Dedifferentiated amniotic fluid mesenchymal stem cell (primary cell): Measurements from ENCODE around the gene PCCA.
A peak's percentile ranks its signal among the peaks of the same experiment; 100 is the strongest.
"Not testable (repeated sequence)": the region's sequence is repeated elsewhere in the genome, so short reads cannot be mapped to it uniquely, and the experiment has no call there.

ENCODE experiments used
- DNase-seq: peaks from one replicate; pipeline ENCODE4 v3.0.0-alpha.2; 2016; ENCODE audit errors: extremely low spot score

Gene PCCA

DNA sequence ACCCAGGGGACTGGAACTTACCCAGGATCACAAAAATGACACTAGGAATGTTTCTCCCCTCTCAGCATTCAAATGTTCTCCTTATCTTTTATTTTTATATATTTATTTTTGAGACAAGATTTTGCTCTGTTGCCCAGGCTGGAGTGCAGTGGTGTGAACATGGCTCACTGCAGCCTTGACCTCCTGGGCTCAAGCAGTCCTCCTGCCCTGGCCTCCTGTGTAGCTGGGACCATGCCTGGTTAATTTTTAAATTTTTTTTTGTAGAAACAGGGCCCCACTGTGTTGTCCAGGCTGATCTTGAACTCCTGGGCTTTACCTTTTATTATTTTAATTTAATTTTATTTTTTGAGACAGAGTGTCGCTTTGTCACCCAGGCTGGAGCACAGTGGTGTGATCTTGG lies 108.2 kb downstream of the PCCA start:
- DNase-seq, result no peak

DNA sequence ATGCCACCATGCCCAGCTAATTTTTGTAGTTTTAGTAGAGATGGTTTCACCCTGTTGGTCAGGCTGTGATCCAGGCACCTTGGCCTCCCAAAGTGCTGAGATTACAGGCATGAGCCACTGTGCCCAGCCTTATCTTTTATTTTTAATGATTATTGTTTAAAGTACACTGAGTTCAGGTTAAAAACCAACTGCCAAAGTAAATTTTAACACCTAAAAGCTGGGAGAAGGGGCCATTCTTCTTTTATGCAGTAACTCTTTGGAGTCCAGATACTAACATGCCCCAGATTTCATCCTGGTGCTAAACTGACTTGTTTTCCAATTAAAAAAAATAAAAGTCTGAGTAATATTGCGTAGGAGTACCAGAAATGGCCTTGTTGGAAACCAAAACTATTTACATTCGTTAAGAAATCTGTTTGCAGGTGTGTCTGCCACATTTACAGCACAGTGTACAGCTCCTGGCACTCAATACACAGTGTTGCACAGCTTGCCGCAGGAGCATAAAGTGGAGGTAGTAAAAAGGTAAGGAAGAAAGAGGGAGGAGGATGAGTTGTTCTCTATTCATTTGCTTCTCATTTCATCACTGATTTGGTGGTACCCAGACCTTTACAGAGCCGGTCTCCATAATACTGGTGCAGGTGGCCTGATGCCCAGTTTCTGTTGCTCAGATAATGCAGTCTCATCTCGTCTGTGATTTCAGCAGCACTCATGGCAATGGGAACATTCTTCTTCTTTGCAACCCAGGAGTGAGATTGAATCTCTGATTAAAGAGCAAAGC lies 108.9 kb downstream of the PCCA start:
- no peak for DNase-seq

DNA sequence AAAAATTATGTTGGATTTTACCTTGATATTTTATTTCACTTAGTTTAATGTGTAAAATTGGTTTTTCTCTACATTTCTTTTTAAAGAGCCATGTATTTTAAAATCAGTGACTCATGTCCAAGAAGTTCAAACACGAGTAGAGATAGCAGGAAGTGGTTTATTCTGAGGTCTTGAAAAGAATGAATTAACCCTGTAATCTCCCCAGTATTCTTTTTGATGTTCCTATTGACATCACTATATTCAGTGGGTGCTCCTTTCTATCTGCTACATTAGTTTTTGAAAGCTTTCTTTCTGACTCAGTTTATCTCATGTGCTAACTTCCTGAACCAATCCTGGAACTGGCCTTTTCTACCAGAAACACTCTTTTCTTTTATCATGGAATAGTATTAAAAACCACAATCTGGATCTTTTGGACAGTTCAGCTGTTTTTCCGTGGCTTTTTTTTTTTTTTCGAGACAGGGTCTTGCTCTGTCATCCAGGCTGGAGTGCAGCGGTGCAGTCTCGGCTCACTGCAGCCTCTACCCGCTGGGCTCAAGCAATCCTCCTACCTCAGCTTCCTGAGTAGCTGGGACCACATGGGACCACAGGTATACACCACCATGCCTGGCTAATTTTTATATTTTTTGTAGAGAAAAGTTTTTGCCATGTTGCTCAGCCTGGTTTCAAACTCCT lies 114.9 kb downstream of the PCCA start:
- no peak for DNase-seq

DNA sequence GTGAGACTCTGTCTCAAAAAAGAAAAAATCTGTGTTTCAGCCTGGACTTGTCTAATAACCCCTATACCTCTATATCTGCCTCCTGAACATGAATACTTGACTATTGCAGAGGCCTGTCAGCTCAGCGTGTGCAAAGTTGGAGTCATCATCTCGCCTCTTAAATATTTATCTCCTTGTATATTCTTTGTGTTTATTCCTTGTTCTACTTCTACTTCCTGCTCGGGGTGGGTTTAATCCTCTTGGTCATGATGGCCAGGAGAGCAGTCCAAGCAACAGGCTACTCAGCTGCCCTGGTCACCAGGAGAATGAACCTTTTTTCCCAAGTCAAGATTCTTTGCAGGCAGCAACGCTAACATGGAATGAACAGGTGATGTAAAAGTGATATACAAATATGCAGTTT lies 119.1 kb downstream of the PCCA start:
- no peak for DNase-seq

DNA sequence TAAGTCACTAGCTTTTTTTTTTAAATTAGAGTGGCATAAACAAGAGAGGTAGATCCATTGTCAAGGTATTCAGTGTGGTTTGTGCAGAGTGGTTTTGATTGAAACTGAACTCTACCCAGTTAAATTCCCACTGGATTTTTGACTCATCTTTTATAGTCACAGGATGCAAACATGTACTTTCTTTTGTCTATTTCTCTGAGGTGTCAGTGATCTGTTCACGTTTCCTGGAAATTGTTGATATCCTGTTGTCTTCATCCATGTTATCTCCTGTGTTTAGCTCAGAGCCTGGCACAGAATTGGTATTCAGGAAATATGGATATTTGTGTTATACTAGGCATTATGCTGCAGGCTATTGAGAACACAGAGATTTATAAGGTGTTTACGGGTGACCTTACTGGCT lies 119.7 kb downstream of the PCCA start:
- DNase-seq, result no peak

DNA sequence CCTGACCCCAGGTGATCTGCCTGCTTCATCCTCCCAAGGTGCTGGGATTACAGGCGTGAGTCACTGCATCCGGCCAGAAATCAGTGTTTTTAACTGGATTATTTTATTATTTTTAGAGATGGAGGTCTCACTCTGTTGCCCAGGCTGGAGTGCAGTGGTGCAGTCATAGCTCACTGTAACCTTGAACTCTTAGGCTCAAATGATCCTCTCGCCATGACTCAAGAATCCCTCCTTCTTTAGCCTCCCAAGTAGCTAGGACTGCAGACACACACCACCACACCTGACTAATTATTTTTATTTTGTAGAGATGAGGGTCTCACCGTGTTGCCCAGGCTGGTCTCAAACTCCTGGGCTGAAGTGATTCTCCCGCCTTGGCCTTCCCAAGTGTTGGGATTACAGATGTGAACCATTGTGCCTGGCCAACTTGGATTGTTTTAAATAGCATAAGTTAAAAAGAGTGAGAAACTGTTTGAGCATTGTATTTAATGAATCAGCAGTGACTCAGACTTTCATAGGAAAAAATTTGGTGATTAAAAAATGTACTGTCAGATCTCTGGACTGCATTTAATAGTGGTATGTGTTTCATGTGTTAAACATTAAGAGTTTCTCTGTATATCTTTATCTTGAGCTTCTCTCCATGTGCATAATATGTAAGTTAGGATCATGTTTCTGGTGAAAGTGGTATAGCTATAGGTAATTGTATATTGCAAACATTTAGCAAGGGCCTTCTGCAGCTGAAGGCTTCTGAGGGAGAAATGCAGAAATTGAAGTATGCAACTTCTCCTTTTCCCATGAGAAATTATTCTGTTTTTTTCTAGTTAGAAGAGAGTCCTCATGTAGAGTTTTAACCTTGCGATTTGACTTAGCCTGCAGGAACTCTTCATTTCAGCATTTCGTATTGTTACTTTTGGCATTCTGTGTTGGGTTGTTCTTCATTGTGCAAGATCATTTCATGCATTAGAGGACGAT lies 121.2 kb downstream of the PCCA start:
- peak; percentile 52 for DNase-seq

DNA sequence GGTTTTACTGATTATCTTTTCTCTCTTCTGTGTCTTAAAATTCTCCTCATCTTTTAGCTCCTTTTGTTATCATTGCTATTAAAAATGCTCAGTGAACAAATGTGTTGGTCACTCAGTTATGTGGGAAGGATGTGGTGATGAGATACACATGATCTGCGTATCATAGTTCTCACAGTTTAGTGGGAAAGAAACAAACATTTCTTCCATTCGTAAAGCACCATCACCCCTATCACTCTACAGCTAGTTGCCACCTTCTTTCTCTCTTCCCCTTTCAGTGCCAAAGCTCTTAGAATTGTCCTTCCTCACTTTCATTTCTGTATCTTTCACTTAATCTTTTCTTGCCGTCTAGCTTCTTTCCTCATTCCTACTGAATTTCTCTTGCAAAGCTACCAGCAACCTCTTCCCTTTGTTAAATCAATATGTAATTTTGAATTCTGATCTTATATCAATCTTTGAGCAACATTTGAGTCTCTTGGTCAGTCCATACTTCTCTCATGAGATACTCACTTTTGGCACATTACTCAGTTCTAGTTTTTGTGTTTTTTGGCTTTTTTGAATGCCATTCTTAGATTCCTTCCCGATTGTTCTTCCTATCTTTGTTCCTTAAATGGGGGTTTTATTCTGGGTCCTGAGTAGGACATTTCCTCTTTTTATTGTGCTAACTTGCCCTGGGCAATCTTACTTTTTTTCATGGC lies 122.3 kb downstream of the PCCA start:
- no peak for DNase-seq

DNA sequence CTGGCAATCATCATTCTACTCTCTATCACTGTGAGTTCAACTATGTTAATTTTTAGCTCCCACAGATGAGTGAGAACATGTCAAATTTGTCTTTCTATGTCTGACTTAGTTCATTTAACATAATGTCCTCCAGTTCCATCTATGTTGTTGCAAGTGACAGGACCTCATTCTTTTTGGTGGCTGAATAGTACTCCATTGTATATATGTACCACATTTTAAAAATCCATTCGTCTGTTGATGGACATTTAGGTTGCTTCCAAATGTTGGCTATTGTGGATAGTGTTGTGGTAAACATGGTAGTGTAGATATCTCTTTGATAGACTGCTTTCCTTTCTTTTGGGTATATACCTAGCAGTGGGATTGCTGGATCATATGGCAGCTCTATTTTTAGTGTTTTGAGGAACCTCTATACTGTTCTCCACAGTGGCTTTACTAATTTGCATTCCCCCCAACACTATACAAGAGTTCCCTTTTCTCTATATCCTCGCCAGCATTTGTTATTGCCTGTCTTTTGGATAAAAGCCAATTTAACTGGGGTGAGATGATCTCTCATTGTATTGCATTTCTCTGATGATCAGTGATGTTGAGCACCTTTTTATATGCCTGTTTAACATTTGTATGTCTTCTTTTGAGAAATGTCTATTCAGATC lies 124.1 kb downstream of the PCCA start:
- no peak for DNase-seq

DNA sequence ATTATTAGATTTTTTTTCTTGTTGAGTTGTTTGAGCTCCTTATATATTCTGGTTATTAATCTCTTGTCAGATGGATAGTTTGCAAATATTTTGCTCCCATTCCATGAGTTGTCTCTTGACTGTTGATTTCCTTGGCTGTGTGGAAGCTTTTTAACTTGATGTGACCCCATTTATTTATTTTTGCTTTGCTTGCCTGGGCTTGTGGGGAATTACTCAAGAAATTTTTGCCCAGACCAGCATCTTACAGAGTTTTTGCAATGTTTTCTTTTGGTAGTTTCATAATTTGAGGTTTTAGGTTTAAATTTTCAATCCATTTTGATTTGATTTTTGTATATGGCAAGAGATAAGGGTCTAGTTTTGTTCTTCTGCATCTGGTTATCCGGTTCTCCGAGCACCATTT lies 124.7 kb downstream of the PCCA start:
- no peak for DNase-seq

DNA sequence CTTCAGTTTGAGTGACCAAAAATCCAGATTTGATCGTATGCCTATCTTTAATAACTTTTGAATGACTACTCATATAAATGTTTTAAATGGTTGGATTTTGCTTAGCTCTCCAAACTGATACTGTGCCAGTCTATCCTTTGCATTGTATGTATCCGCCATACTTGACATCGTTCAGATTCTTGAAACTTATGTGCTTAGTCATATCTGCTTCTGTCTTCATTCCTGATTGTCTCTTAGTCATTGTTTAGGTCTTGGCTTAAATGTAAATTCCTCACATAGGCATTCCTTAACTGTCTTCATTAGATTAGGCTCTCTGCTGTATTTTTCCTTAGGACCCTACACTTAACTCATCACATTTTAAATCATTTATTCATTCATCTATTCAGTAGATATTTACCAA lies 126.0 kb downstream of the PCCA start:
- DNase-seq, result peak; percentile 69

DNA sequence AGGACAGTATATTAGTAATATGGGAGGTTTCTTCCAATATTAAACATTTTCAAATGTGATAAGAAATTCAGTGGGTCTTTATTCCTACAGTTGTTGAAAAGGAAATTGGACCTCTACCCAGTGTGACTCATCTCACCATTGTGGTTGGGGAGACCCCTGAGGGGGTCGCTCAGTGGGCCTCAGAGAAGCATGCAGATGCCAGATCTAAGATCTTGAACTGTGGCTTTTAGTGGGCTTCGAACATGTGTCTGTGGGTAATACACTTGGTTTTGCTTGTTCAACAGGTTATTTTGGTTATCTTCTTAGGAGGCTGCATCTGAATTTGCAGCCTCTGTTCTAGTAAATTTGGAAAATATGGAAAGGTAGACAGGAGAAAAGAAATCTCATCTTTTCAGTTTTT lies 132.3 kb downstream of the PCCA start:
- DNase-seq, result no peak

DNA sequence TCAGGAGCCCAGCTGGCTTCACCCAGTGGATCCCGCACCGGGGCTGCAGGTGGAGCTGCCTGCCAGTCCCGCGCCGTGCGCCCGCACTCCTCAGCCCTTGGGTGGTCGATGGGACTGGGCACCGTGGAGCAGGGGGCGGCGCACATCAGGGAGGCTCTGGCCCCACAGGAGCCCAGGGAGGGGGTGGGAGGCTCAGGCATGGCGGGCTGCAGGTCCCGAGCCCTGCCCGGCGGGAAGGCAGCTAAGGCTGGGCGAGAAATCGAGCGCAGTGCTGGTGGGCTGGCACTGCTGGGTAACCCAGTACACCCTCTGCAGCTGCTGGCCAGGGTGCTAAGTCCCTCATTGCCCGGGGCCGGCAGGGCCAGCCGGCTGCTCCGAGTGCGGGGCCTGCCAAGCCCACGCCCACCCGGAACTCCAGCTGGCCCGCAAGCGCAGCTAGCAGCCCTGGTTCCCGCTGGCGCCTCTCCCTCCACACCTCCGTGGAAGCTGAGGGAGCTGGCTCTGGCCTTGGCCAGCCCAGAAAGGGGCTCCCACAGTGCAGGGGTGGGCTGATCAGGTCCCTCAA lies 135.2 kb downstream of the PCCA start:
- not testable (repeated sequence) for DNase-seq

DNA sequence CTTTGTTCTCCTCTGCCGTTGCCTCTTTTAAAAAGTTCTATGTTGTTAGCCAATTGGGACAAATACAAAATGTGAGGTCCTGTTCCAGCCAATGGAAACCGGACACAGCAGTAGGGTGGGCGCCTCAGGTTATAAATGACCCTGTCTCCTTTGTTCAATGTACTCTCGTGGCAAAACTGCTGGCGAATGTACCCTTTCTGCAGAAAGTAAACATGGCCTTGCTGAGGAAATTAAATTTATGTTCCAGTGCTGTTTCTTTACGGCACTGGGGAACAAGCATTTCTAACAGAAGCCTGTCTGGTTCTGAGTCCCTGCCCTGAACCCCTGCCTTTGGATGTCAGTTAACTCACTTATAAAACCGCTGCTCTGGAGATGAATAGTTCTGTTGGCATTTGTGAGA lies 140.7 kb downstream of the PCCA start:
- DNase-seq, result no peak

DNA sequence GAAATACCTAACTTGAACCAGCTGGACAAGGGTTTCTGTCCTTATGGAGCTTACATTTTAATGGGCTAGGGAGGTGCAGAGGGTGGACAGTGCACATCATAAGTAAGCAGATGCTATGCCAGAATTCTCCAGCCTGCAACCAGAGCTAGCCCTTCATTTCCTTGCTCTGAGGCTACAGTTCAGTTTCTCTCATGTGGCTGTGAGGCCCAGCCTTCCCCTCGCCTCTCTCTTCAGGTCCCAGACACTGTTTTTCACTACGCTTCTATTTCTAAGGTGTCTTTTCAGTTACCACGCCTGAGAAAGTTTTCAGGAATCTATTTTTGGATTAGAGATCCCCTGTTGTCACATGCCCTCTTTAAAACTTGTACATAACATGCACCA lies 141.9 kb downstream of the PCCA start:
- DNase-seq, result no peak

DNA sequence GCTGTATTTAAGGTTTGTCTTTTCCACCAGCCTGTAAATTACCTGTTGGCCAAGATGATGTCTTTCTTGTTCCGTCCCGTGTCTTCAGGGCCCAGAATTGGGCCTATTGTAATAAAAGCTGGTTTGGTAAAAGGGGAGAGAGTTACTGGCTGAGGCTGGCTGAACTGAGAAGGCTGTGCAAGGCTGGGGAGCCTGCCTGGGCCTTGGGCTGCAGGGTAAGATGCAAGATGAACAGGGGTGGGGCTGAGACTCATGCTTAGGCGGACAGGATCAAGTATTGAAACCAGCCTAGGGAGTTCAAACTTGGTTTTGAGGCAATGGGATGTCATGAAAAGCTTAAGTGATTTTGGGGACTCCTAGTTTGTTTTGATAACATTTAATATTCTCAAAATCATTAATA lies 142.3 kb downstream of the PCCA start:
- DNase-seq, result no peak

DNA sequence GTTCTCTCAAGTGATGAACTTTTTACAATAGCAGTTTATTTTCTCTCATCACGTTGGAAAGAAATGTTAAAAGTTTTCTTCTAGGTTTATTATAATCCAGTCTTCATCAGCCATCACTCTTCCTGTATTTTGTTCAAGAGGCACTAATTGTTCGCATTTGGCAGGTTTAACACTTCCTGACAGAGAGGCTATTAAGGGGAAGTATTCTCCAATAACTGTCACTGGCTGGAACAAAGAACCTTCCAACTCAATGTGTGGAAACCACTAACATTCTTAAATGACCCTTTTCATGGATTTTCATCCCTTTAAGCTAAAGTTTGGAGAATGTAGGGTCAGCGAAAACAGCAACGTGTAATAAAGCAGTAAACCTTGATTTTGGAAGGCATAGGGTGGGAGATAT lies 145.1 kb downstream of the PCCA start:
- DNase-seq, result no peak

DNA sequence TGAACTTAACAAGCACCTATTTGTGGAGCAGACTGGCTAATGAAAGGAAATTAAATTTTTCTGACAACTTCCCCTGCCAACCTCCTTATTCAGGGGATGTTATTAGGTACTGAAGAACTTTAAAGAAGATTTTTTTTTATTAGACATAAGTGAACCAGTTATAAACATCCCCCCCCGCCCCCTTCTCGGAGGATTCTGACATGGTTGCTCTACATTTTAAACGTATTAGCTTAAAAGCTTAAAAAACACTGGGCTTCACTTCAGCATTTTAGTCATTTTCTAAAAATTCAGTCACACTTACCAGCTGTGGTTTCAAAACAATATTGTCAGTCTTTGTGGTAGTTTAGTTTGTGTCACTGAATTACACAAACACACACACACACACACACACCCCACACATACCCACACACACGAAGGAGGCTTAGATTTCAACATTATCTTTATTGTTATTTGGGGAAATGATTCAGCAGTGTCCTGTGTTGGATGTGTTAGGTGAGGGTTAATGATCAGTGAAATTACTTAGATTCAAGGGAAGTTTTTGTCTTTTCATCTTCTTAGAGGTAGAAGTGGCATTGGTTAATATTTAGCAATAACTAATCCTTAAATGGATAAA lies 145.7 kb downstream of the PCCA start:
- no peak for DNase-seq

DNA sequence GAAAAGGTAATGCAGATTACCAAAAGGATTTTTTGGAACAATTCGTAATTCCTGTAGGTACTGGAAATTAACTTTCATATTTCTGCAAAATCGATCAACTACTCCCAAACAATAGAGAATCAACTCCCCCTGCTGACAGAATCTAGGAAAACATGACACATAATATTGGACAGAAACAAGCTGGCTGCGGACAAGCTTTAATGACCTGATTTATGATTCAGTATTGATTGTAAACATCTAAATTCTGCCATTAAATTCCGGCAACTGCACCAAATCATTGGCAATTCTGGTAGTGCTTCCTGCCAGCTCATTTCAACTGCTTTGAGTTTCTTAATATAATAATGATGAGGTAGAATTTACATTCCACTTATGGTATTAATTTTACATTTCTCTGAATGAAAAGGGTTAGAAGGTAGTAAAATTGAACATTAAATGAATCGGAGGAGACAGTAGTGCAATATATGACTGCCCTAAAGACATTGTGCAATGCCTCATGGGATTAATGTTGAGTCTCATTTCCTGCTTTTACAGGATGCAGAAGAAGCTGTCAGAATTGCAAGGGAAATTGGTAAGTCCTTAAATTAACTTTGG lies 146.5 kb downstream of the PCCA start:
- DNase-seq, result peak; percentile 55

DNA sequence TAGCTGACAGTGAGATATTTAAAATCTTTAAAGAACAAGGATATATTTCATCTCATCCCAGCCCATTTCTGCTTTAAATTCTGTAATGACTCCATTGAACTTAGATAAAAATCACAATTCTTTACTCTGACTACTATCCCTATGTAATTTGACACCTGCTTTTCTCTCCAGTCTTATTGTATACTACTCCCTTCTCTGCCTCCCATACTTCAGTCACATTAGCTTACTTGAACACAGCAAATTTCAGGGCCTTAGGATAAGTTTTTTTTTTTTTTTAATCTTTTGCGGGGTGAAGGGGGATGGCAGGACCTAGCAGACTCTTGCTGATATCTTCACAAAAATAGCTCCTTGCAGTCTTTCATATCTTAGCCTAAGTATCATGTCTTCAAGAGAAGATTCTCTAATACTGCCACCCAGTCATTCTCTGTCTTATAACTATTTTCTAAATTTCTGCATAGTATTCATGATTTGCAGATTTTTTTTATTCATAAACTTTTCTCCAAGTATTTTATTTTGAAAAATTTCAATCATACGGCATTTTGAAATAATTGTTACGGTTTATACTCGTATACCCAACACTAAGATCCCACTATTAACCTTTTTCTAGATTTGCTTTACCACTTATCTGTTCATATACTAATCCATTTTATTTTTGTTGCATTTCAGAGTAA lies 151.4 kb downstream of the PCCA start:
- no peak for DNase-seq

DNA sequence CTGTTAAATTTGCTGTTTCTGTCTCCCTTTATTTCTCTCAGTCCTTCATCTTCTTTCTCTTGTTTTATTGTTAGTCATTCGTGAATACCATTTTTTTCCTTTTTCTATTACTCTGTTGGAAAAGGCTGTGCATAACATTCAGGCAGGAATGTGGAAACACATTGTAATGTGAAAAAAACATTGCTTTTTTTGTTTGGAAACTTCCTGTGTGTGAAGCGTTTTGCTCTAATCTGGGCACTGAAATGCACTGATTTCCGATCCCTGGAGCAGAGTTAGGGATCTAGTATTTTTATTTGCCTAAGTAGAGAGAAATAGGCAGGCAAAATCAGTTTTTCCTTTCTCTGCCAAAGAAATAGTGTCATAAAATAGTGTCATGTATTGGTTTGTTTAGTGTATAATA lies 155.5 kb downstream of the PCCA start:
- DNase-seq, result no peak
